ENCODE results near the gene NRM. TPM values are rescaled to one million over a fixed set of nuclear protein-coding genes. Genes with fewer than 3 reads are reported as not detected.
A peak's percentile ranks its signal among the peaks of the same experiment; 100 is the strongest.

NRM gene
- total RNA-seq, 1 donor from 2014 or later, result 20.4 TPM

GRCh38 chr6:30707281-30707850, 16.6 kb upstream of the NRM start:
- no peak for DNase-seq (ENCODE audit: low read depth)
- H3K4me3 ChIP-seq (ENCODE audit: low read depth, low read length), result no peak overlapping the region

GRCh38 chr6:30705620-30706019, 14.8 kb upstream of the NRM start:
- no peak for DNase-seq (ENCODE audit: low read depth)
- H3K4me3 ChIP-seq (ENCODE audit: low read depth, low read length), result no peak overlapping the region
- TF ChIP-seq CTCF (conservative IDR thresholded peaks at IDR 0.05; ENCODE audit: low read depth, low read length), result no peak

More at GRCh38 chr6:30707281-30707850, 16.6 kb upstream of the NRM start:
- TF ChIP-seq CTCF (conservative IDR thresholded peaks at IDR 0.05; ENCODE audit: low read depth, low read length), result no peak

GRCh38 chr6:30703821-30704220, 13.0 kb upstream of the NRM start:
- no peak for DNase-seq (ENCODE audit: low read depth)
- H3K4me3 ChIP-seq (ENCODE audit: low read depth, low read length), result no peak overlapping the region
- TF ChIP-seq CTCF (conservative IDR thresholded peaks at IDR 0.05; ENCODE audit: low read depth, low read length), result no peak

GRCh38 chr6:30703011-30703410, 12.2 kb upstream of the NRM start:
- no peak for TF ChIP-seq CTCF (conservative IDR thresholded peaks at IDR 0.05; ENCODE audit: low read depth, low read length)
- DNase-seq (ENCODE audit: low read depth), result no peak
- H3K4me3 ChIP-seq (ENCODE audit: low read depth, low read length), result no peak overlapping the region

- H3K4me3 ChIP-seq (ENCODE audit: low read depth, low read length), result no peak overlapping the region
- TF ChIP-seq CTCF (conservative IDR thresholded peaks at IDR 0.05; ENCODE audit: low read depth, low read length), result no peak
- no peak for DNase-seq (ENCODE audit: low read depth)
These were observed 9.6 kb upstream of the NRM start for GRCh38 chr6:30700340-30700739.

- no peak for DNase-seq (ENCODE audit: low read depth)
- TF ChIP-seq CTCF (conservative IDR thresholded peaks at IDR 0.05; ENCODE audit: low read depth, low read length), result no peak
- no peak overlapping the region for H3K4me3 ChIP-seq (ENCODE audit: low read depth, low read length)
These were observed 5.6 kb upstream of the NRM start for GRCh38 chr6:30696432-30696831.

GRCh38 chr6:30691208-30691847, 544 bp upstream of the NRM start:
- DNase-seq (ENCODE audit: low read depth), result no peak
- TF ChIP-seq CTCF (conservative IDR thresholded peaks at IDR 0.05; ENCODE audit: low read depth, low read length), result no peak
- peak overlapping the region; percentile 82 for H3K4me3 ChIP-seq (ENCODE audit: low read depth, low read length)
